ENCODE results near the gene MAP3K5. TPM values are rescaled to one million over a fixed set of nuclear protein-coding genes. Genes with fewer than 3 reads are reported as not detected.

Gene MAP3K5
- total RNA-seq, 1 donor from 2014 or later, result 5.7 TPM

- no peak for TF ChIP-seq CTCF (IDR thresholded peaks at IDR 0.05; ENCODE audit: insufficient read depth, low read length, poor library complexity, severe bottlenecking)
- Histone ChIP-seq H3K36me3 (ENCODE audit: control insufficient read depth, insufficient read depth, low read length) (no peaks in the 10 kb centered on the region), H3K4me3 (ENCODE audit: low read depth, low read length) (no peak overlapping the region), H3K27me3 (ENCODE audit: control insufficient read depth, insufficient read depth, low read length) (no peaks in the 10 kb centered on the region)
- no peak for DNase-seq (ENCODE audit: low read depth)
Measured at GRCh38 chr6:136608991-136609390, 183.3 kb downstream of the MAP3K5 start.

GRCh38 chr6:136607932-136608772, 184.1 kb downstream of the MAP3K5 start:
- no peaks in the 10 kb centered on the region for H3K27me3 ChIP-seq (ENCODE audit: control insufficient read depth, insufficient read depth, low read length)
- TF ChIP-seq CTCF (IDR thresholded peaks at IDR 0.05; ENCODE audit: insufficient read depth, low read length, poor library complexity, severe bottlenecking), result peak; percentile 78
- DNase-seq (ENCODE audit: low read depth), result no peak
- H3K36me3 ChIP-seq (ENCODE audit: control insufficient read depth, insufficient read depth, low read length), result peaks cover 1% of the 10 kb centered on the region
- H3K4me3 ChIP-seq (ENCODE audit: low read depth, low read length), result no peak overlapping the region

GRCh38 chr6:136607204-136607931, 184.9 kb downstream of the MAP3K5 start:
- no peak for DNase-seq (ENCODE audit: low read depth)
- Histone ChIP-seq H3K27me3 (ENCODE audit: control insufficient read depth, insufficient read depth, low read length) (no peaks in the 10 kb centered on the region), H3K4me3 (ENCODE audit: low read depth, low read length) (no peak overlapping the region), H3K36me3 (ENCODE audit: control insufficient read depth, insufficient read depth, low read length) (peaks cover 1% of the 10 kb centered on the region)
- TF ChIP-seq CTCF (IDR thresholded peaks at IDR 0.05; ENCODE audit: insufficient read depth, low read length, poor library complexity, severe bottlenecking), result no peak

GRCh38 chr6:136604928-136605510, 187.3 kb downstream of the MAP3K5 start:
- Histone ChIP-seq H3K27me3 (ENCODE audit: control insufficient read depth, insufficient read depth, low read length) (no peaks in the 10 kb centered on the region), H3K4me3 (ENCODE audit: low read depth, low read length) (no peak overlapping the region), H3K36me3 (ENCODE audit: control insufficient read depth, insufficient read depth, low read length) (peaks cover 1% of the 10 kb centered on the region)
- DNase-seq (ENCODE audit: low read depth), result peak; percentile 41
- no peak for TF ChIP-seq CTCF (IDR thresholded peaks at IDR 0.05; ENCODE audit: insufficient read depth, low read length, poor library complexity, severe bottlenecking)

- DNase-seq (ENCODE audit: low read depth), result no peak
- no peaks in the 10 kb centered on the region for H3K27me3 ChIP-seq (ENCODE audit: control insufficient read depth, insufficient read depth, low read length)
- no peak for TF ChIP-seq CTCF (IDR thresholded peaks at IDR 0.05; ENCODE audit: insufficient read depth, low read length, poor library complexity, severe bottlenecking)
- peaks cover 1% of the 10 kb centered on the region for H3K36me3 ChIP-seq (ENCODE audit: control insufficient read depth, insufficient read depth, low read length)
- H3K4me3 ChIP-seq (ENCODE audit: low read depth, low read length), result no peak overlapping the region
Measured at GRCh38 chr6:136604328-136604825, 187.9 kb downstream of the MAP3K5 start.

Measured in kidney epithelial cell (primary cell).